ENCODE results near the gene CDT1.

The CDT1 gene

DNA sequence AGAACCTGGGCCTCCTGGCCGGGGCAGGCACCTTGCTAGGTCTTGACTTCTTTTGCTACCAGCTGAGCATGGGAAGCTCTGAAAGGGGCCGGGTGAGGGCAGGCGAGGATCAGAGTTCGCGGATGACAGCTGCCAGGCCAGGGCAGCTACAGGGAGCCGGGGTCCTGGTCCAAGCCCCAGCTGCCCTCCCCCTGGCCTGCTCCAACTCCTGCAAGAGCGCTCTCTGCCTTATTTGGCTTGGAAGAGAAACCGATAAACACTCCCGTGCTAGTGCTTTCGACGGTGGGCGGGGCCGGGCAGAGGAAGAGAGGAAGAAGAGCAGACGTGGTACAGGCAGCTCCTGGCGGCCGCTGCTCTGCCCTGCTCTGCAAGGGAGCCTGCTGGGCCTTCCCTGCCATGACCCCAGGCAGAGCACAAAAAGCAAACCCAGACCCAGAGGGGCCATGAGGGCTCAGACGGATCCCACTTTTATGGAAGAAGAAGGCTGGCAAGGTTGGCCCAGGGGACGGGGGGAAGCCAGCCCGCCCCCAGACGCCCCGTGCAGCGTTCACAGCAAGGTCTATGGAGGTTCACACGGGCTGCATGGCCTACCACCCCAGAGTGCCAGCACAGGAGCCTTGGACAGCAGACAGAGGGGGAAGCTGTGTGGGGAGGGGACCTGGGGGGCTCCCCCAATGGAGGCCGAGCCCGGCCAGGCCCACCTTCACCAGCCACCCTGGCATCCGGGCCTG is 44.2 kb upstream of the CDT1 start:
- peak overlapping the region; percentile 52 for H3K4me2 ChIP-seq (ENCODE audit: low read length)

DNA sequence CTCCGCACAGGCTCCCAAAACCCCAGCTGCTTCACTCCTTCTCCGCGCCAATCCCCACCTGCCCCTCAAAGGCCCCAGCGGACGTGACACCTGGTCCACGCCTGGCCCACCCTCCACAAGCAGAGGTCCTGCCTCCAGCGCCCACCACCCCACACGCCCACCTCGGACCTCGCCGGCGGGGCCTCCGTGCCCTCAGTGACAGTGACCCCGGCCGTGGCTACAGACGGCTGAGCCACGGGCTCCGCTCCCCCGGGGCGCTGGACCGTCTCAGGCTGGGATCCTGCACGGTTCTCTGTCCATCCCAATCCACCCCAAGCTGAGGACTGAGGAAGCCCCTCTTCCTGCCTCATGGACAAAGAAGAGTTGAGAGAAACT is 43.6 kb upstream of the CDT1 start:
- H3K9me2 ChIP-seq (ENCODE audit: low read depth, low read length) = no peaks in the 10 kb centered on the region
- peaks cover 30% of the 10 kb centered on the region for H3K27me3 ChIP-seq (ENCODE audit: insufficient read depth, low read length)
- no peaks in the 10 kb centered on the region for H3K79me2 ChIP-seq (ENCODE audit: insufficient read depth, low read length)
- no peak overlapping the region for H3K27ac ChIP-seq (ENCODE audit: low read depth, low read length, poor library complexity, severe bottlenecking)
- H2AFZ ChIP-seq (ENCODE audit: low read length) = no peak overlapping the region
- H3K36me3 ChIP-seq (ENCODE audit: insufficient read depth, low read length) = no peaks in the 10 kb centered on the region
- H3K4me3 ChIP-seq (ENCODE audit: low read depth, low read length, poor library complexity, severe bottlenecking) = no peak overlapping the region
- no peak for TF ChIP-seq EZH2 (IDR thresholded peaks at IDR 0.05; ENCODE audit: borderline replicate concordance, low read length)
- TF ChIP-seq, protein P1, sequence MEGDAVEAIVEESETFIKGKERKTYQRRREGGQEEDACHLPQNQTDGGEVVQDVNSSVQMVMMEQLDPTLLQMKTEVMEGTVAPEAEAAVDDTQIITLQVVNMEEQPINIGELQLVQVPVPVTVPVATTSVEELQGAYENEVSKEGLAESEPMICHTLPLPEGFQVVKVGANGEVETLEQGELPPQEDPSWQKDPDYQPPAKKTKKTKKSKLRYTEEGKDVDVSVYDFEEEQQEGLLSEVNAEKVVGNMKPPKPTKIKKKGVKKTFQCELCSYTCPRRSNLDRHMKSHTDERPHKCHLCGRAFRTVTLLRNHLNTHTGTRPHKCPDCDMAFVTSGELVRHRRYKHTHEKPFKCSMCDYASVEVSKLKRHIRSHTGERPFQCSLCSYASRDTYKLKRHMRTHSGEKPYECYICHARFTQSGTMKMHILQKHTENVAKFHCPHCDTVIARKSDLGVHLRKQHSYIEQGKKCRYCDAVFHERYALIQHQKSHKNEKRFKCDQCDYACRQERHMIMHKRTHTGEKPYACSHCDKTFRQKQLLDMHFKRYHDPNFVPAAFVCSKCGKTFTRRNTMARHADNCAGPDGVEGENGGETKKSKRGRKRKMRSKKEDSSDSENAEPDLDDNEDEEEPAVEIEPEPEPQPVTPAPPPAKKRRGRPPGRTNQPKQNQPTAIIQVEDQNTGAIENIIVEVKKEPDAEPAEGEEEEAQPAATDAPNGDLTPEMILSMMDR (IDR thresholded peaks at IDR 0.05; ENCODE audit: low read length) = no peak
- no peaks in the 10 kb centered on the region for H3K9me3 ChIP-seq (ENCODE audit: low read length)
- no peaks in the 10 kb centered on the region for H3K4me1 ChIP-seq (ENCODE audit: insufficient read depth, low read length, severe bottlenecking)
- H3F3A ChIP-seq (ENCODE audit: insufficient read depth, low read length) = no peaks in the 10 kb centered on the region
- H3K4me2 ChIP-seq (ENCODE audit: low read length) = no peak overlapping the region
- no peak overlapping the region for H3K9ac ChIP-seq (ENCODE audit: low read length)
- no peaks in the 10 kb centered on the region for H4K20me1 ChIP-seq (ENCODE audit: insufficient read depth, low read length)

More for the DNA sequence above, 44.2 kb upstream of the CDT1 start:
- H3K9me2 ChIP-seq (ENCODE audit: low read depth, low read length) = no peaks in the 10 kb centered on the region
- no peak overlapping the region for H3K9ac ChIP-seq (ENCODE audit: low read length)
- no peak overlapping the region for H2AFZ ChIP-seq (ENCODE audit: low read length)
- H3K9me3 ChIP-seq (ENCODE audit: low read length) = no peaks in the 10 kb centered on the region
- H3K79me2 ChIP-seq (ENCODE audit: insufficient read depth, low read length) = no peaks in the 10 kb centered on the region
- no peaks in the 10 kb centered on the region for H4K20me1 ChIP-seq (ENCODE audit: insufficient read depth, low read length)
- peaks cover 30% of the 10 kb centered on the region for H3K27me3 ChIP-seq (ENCODE audit: insufficient read depth, low read length)
- H3K4me3 ChIP-seq (ENCODE audit: low read depth, low read length, poor library complexity, severe bottlenecking) = peak overlapping the region; percentile 22
- TF ChIP-seq EZH2 (IDR thresholded peaks at IDR 0.05; ENCODE audit: borderline replicate concordance, low read length) = no peak
- TF ChIP-seq, protein P1 (IDR thresholded peaks at IDR 0.05; ENCODE audit: low read length) = peak; percentile 43
- no peaks in the 10 kb centered on the region for H3K4me1 ChIP-seq (ENCODE audit: insufficient read depth, low read length, severe bottlenecking)
- no peak overlapping the region for H3K27ac ChIP-seq (ENCODE audit: low read depth, low read length, poor library complexity, severe bottlenecking)
- H3F3A ChIP-seq (ENCODE audit: insufficient read depth, low read length) = no peaks in the 10 kb centered on the region
- H3K36me3 ChIP-seq (ENCODE audit: insufficient read depth, low read length) = no peaks in the 10 kb centered on the region

DNA sequence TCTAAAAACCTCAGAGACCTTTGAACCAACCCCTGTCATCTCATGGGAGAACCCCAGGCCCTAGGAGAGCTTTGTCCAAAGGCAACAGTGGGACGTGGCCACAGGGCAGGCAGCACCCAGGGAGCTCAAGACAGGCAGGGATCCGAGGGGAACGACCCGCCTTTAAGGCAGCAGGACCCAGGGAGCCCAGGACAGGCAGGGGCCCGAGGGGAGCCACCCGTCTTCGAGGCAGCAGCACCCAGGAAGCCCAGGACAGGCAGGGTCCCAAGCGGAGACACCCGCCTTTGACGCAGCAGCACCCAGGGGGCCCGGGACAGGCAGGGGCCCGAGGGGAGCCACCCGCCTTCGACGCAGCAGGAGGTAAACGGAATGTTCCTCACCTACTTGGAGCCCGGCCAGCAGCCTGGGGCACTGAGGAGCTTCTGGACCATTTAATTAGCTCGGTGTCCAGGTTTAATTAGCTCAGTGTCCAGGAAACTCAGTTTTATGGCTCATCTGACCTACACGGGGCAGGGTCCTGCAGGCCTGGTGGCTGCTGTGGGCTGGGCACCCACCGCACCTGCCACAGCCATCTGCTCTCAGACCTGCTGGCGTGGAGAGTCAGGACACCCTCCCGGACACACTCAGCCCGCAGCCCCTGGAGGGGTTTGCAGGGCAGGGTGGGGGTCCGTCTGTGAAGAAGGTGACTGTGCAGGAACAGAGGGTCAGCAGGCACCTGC is 43.0 kb upstream of the CDT1 start:
- Histone ChIP-seq H3K4me3 (ENCODE audit: low read depth, low read length, poor library complexity, severe bottlenecking) (no peak overlapping the region), H3K79me2 (ENCODE audit: insufficient read depth, low read length) (no peaks in the 10 kb centered on the region), H2AFZ (ENCODE audit: low read length) (no peak overlapping the region), H3K9me3 (ENCODE audit: low read length) (no peaks in the 10 kb centered on the region), H3K27me3 (ENCODE audit: insufficient read depth, low read length) (peaks cover 36% of the 10 kb centered on the region), H3K27ac (ENCODE audit: low read depth, low read length, poor library complexity, severe bottlenecking) (no peak overlapping the region), H4K20me1 (ENCODE audit: insufficient read depth, low read length) (no peaks in the 10 kb centered on the region), H3K4me1 (ENCODE audit: insufficient read depth, low read length, severe bottlenecking) (no peaks in the 10 kb centered on the region), H3K4me2 (ENCODE audit: low read length) (no peak overlapping the region), H3K9ac (ENCODE audit: low read length) (no peak overlapping the region), H3K36me3 (ENCODE audit: insufficient read depth, low read length) (no peaks in the 10 kb centered on the region), H3K9me2 (ENCODE audit: low read depth, low read length) (no peaks in the 10 kb centered on the region), H3F3A (ENCODE audit: insufficient read depth, low read length) (no peaks in the 10 kb centered on the region)
- TF ChIP-seq EZH2 (IDR thresholded peaks at IDR 0.05; ENCODE audit: borderline replicate concordance, low read length) = no peak
